Keratinocyte (primary cell): ENCODE measurements around the gene GLT1D1.

ENCODE experiments used
- CTCF ChIP-seq, 3 experiments: IDR thresholded peaks in 1 of 3; conservative IDR thresholded peaks in 1 of 3; optimal IDR thresholded peaks in 1 of 3; 2 replicates in 2 of 3; 3 replicates in 1 of 3; pipeline versions ENCODE3 to v1.5.1; 2011; ENCODE audit warnings: low read length in 3 of 3, mild to moderate bottlenecking in 3 of 3, moderate library complexity in 2 of 3, control low read depth in 1 of 3, inconsistent platforms in 1 of 3; ENCODE audit not compliant: insufficient read depth in 2 of 3; ENCODE audit errors: extremely low read depth in 1 of 3
- EZH2 ChIP-seq: IDR thresholded peaks from one replicate; pipeline ENCODE4 v1.6.1; 2012; ENCODE audit warnings: inconsistent platforms, mild to moderate bottlenecking, low read length, moderate library complexity

GRCh38 chr12:128905003-128905544 lies 51.8 kb downstream of the GLT1D1 start:
- no peak for TF ChIP-seq EZH2
- no peak for TF ChIP-seq CTCF (optimal IDR thresholded peaks at IDR 0.05 in 1 of 3, IDR thresholded peaks at IDR 0.05 in 1 of 3, conservative IDR thresholded peaks at IDR 0.05 in 1 of 3; ENCODE audit: extremely low read depth in 1 of 3, insufficient read depth in 2 of 3, low read length in 3 of 3)
